HUES48 (cell line): ENCODE results near the gene RALGAPA2.

Experiments
- H3K27ac ChIP-seq: one replicate; pipeline ENCODE4 v1.7.0; 2013; ENCODE audit warnings: low read depth, low read length, inconsistent platforms
- H3K27me3 ChIP-seq: 2 replicates; pipeline ENCODE4 v1.6.1; 2013; ENCODE audit warnings: mild to moderate bottlenecking, low read length; ENCODE audit not compliant: control insufficient read depth, insufficient read depth
- H3K36me3 ChIP-seq: 2 replicates; pipeline ENCODE4 v1.6.1; 2013; ENCODE audit warnings: low read length; ENCODE audit not compliant: control insufficient read depth, insufficient read depth
- H3K4me1 ChIP-seq: 2 replicates; pipeline ENCODE4 v1.6.1; 2013; ENCODE audit warnings: mild to moderate bottlenecking, low read length; ENCODE audit not compliant: control insufficient read depth, insufficient read depth
- H3K4me3 ChIP-seq: 2 replicates; pipeline ENCODE4 v1.5.1; 2013; ENCODE audit warnings: mild to moderate bottlenecking, low read depth, low read length
- H3K9ac ChIP-seq: 2 replicates; pipeline ENCODE4 v1.6.1; 2013; ENCODE audit warnings: mild to moderate bottlenecking, low read depth, low read length, moderate library complexity
- H3K9me3 ChIP-seq: 2 replicates; pipeline ENCODE4 v1.6.1; 2013; ENCODE audit warnings: low read length; ENCODE audit not compliant: control insufficient read depth, insufficient read depth

RALGAPA2 gene

DNA sequence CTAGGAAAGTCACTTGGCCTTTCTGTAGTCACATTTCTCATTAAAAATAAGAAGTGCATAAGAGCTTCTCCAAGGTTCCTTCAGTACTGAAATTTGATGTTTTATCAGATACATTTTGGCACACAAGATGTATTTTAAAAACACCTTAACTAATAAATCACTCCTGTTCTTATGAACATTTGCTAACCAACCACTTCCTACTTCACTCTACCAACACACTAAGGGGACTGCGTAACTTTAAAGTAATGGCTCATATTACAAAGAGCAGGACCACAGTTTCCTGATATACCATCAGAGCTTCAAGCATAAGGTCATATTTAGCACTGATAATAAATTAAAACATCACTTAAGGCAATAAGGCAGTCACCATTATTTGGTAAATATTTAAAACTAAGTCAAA, 104.4 kb downstream of the RALGAPA2 start:
- Histone ChIP-seq H3K9ac (no peak overlapping the region), H3K4me1 (no peaks in the 10 kb centered on the region), H3K27me3 (no peaks in the 10 kb centered on the region), H3K9me3 (no peaks in the 10 kb centered on the region), H3K4me3 (no peak overlapping the region), H3K27ac (no peak overlapping the region), H3K36me3 (peaks cover 6% of the 10 kb centered on the region; the same call in 1 of the 2 replicates)

DNA sequence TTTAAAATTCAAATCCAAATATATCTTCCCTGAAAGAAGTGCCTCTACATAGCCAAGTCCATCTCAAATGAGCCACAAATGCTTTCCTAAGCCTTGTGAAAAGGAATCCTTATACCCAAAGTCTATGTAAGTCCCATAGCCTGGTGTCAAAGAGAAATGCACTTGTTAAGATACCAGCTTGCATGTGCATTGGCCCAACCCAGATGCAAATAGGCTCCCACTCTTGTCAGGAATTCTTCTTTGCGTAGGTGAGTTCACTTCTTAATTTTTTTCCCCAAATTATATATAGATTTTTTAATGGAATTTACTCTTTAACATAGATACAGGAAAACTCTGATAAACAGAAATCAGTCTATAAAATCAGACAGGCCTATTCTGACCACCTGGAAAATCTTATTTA, 105.6 kb downstream of the RALGAPA2 start:
- H3K36me3 ChIP-seq, result peaks cover 6% of the 10 kb centered on the region; the same call in 1 of the 2 replicates
- no peaks in the 10 kb centered on the region for H3K4me1 ChIP-seq
- no peak overlapping the region for H3K4me3 ChIP-seq
- H3K27me3 ChIP-seq, result no peaks in the 10 kb centered on the region
- H3K27ac ChIP-seq, result no peak overlapping the region
- no peaks in the 10 kb centered on the region for H3K9me3 ChIP-seq
- H3K9ac ChIP-seq, result no peak overlapping the region

DNA sequence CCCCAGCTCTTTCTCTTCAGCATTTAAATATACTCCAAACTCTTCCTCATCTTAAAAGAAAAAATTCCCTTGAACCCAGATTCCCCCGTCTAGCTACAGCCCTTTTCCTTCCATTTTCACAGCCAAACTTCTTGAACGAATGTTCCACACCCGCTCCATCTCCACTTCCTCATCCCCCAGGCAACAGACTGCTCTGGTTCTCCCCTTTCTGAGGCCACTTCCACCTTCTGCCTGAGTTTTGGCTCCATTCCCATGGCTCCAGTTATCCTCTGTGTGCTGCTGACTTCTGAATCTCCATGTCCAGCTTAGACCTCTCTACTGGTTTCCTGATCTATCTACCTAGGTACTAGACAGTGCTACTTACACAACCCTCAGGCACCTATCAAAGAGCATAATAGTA, 106.4 kb downstream of the RALGAPA2 start:
- Histone ChIP-seq H3K4me3 (no peak overlapping the region), H3K9me3 (no peaks in the 10 kb centered on the region), H3K9ac (no peak overlapping the region), H3K36me3 (peaks cover 6% of the 10 kb centered on the region; the same call in 1 of the 2 replicates), H3K27ac (no peak overlapping the region), H3K4me1 (no peaks in the 10 kb centered on the region), H3K27me3 (no peaks in the 10 kb centered on the region)

DNA sequence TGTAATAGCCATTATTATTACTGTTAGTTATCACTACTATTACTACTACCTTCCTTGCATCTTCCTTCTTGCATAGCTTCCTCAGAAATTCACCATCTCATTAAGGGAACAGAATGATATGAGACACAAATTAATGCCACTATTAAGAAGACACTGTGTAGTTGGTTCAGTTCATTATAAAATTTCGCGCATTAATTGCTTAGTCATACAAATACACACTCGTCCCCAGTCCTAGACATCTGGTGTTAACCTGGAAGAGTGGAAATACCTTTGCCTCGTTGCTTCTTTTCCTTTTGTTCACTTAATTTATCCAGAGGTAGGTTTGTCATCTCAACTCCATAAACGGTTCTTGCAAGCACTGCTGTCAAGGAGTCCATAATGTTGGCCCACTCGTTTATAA, 107.5 kb downstream of the RALGAPA2 start:
- no peaks in the 10 kb centered on the region for H3K9me3 ChIP-seq
- H3K9ac ChIP-seq, result no peak overlapping the region
- H3K36me3 ChIP-seq, result peaks cover 8% of the 10 kb centered on the region
- no peaks in the 10 kb centered on the region for H3K27me3 ChIP-seq
- H3K4me3 ChIP-seq, result no peak overlapping the region
- no peak overlapping the region for H3K27ac ChIP-seq
- peaks cover 7% of the 10 kb centered on the region; the same call in 1 of the 2 replicates for H3K4me1 ChIP-seq

DNA sequence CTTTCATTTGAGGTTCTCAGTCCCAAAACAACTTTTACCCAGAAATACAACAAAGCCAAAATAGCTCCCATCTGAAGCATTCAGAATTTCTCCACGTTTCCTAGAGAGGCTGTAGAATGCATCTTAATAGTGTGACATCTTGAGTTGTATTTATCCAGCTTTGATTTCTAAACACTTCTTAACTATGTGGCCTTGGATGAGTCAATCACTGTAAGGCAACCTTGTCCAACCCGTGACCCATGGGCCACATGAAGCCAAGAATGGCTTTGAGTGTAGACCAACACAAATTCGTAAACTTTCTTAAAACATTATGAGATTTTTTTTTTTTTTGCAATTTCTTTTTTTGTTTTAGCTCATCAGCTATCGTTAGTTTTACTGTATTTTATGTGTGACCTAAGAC, 108.1 kb downstream of the RALGAPA2 start:
- Histone ChIP-seq H3K9me3 (no peaks in the 10 kb centered on the region), H3K4me1 (peaks cover 7% of the 10 kb centered on the region; the same call in 1 of the 2 replicates), H3K4me3 (no peak overlapping the region)

DNA sequence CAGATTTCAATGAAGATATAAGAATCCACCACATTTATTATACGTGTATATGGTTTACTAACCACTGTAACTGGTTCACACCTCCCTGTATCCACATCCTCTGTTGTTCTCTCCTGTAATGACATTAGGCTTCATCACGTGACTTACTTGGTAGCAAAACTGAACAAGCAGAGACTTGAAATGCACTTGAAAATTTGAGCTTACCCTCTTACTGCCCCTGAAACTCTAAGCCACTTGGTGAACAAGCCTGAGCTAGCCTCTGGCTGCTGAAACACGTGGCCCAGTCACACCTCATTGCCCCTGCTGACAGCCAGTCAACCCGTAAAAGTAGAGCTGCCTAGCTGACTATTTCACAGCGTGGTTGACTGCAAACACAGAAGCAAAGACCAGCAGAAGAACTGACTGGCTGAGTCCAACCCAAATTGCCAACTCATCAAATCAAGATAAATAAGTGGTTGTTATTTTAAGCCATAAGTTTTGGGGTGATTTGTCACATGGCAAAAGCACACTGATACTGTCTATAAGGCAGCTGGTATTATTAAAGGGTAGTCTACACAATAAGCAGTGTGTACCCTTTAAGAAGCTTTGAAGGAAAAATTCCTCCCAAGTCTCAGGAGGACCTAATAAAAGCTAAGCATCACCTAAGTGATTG, 109.0 kb downstream of the RALGAPA2 start:
- H3K27ac ChIP-seq, result no peak overlapping the region
- H3K9ac ChIP-seq, result no peak overlapping the region
- H3K4me1 ChIP-seq, result peaks cover 7% of the 10 kb centered on the region; the same call in 1 of the 2 replicates
- peaks cover 14% of the 10 kb centered on the region for H3K36me3 ChIP-seq
- H3K9me3 ChIP-seq, result no peaks in the 10 kb centered on the region
- no peaks in the 10 kb centered on the region for H3K27me3 ChIP-seq
- no peak overlapping the region for H3K4me3 ChIP-seq

More for the DNA sequence above, 108.1 kb downstream of the RALGAPA2 start:
- Histone ChIP-seq H3K27me3 (no peaks in the 10 kb centered on the region), H3K27ac (no peak overlapping the region), H3K9ac (no peak overlapping the region), H3K36me3 (peaks cover 6% of the 10 kb centered on the region)

DNA sequence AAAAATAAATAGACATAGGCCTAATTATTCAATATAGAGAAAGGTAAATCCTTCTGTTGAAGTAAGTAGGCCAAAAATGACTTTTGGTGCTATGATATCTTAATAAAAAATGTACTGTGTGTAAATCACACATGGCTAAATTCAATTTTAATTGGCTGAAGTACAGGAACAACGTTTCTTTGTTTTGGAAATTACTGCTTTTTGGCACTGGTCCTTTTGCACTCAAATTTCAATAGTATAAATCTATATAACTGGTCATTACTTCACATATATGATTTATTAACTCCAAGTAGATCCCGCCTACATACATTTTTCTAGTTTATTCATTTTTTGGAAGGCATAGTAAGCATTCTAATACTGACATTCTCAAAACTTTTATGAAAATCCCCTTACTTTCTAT, 114.5 kb downstream of the RALGAPA2 start:
- Histone ChIP-seq H3K9me3 (no peaks in the 10 kb centered on the region), H3K4me3 (no peak overlapping the region), H3K9ac (no peak overlapping the region), H3K36me3 (peaks cover 14% of the 10 kb centered on the region), H3K4me1 (peaks cover 7% of the 10 kb centered on the region; the same call in 1 of the 2 replicates), H3K27me3 (no peaks in the 10 kb centered on the region), H3K27ac (no peak overlapping the region)

DNA sequence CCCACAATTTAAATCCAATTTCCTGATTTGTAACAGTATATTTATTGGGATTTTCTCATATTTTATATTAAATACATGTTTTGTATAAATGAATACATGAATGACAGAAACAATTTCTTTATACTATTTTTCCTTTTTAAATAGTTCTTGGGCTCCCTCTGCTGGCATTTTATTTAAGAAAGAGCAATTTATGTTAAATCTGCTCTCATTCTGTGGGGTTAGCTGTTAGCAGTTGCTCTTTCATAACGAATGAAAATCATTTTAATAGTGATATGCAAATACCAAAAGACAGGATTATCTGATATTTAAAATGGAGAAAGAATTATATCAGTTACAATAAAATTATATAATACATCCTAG, 118.3 kb downstream of the RALGAPA2 start:
- Histone ChIP-seq H3K4me3 (no peak overlapping the region), H3K9me3 (no peaks in the 10 kb centered on the region), H3K36me3 (peaks cover 17% of the 10 kb centered on the region), H3K9ac (no peak overlapping the region), H3K4me1 (no peaks in the 10 kb centered on the region), H3K27me3 (no peaks in the 10 kb centered on the region), H3K27ac (no peak overlapping the region)

DNA sequence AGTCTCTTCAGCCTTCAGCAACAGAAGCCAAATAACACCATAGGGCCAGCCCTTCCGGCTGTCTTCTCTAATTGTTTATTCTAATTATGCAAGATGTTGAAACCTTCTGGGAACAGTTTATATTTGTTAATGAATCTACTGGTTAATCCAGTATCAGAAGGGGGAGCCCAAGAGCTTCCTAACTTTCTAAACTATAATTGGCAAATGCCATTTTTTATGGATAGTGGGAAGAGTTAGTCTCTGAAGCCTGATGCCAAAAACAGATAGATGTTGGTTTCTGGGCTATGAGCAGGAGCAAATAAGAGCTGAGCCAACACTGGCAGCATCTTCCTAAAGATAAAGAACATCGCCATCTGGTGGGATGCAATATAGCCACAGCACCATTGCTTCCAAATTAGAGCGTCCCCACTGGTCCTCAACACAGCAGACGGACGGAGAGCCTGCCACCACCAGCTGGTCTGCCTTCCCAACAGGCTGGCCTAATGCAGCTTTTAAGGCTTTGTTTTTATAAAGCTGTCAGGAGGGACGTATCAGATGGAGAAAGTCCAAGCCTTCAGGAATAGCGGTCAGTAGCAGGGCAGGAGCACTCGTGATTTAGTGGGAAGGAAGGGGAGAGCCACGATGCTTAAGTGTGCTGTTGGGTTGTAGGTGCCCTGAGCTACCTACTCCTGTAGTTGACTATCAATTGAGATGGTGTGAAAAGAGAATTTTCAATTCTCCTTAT, 118.8 kb downstream of the RALGAPA2 start:
- peaks cover 16% of the 10 kb centered on the region for H3K36me3 ChIP-seq
- H3K4me1 ChIP-seq, result no peaks in the 10 kb centered on the region
- H3K27me3 ChIP-seq, result no peaks in the 10 kb centered on the region
- H3K9ac ChIP-seq, result no peak overlapping the region
- H3K27ac ChIP-seq, result no peak overlapping the region
- no peaks in the 10 kb centered on the region for H3K9me3 ChIP-seq
- no peak overlapping the region for H3K4me3 ChIP-seq

DNA sequence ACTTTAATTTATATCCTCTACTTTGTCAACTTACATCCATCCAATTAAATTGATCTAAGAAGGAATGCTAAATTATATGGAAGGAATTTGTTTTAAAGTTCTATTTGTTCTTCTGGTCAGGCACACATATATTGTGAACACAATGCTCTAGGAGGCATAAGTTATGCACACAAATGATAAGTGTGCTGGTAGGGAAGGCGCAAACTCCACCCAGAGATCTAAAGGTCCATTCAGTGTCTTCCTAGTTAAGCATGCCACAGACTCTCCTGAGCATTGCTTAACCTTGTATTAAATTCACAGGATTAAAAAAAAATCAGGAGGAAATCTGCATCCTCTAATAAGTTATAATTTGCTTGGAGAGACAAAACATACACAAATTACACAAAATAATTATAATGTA, 127.3 kb downstream of the RALGAPA2 start:
- H3K36me3 ChIP-seq, result peaks cover 44% of the 10 kb centered on the region
- no peaks in the 10 kb centered on the region for H3K9me3 ChIP-seq
- H3K4me3 ChIP-seq, result no peak overlapping the region
- peaks cover 5% of the 10 kb centered on the region; the same call in 1 of the 2 replicates for H3K4me1 ChIP-seq
- no peak overlapping the region for H3K27ac ChIP-seq
- H3K9ac ChIP-seq, result no peak overlapping the region
- no peaks in the 10 kb centered on the region for H3K27me3 ChIP-seq

DNA sequence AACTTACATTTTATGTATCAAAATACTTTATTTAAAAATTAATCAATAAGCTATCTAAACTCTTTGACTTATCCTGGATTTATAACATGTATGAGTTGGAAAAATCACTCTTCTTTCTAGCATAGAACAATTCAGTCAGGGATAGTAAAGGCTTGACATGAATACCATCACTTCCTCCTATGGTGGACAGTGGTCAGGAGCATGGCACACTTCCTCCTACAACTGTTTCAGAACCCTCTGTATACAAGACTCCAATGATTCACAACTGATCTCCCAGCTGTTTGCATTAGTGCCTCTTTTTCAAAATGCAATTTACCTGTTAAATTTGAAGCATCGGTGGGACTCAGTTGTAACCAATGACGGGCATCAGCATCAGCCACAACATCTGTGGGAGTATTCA, 129.7 kb downstream of the RALGAPA2 start:
- no peak overlapping the region for H3K9ac ChIP-seq
- H3K27me3 ChIP-seq, result no peaks in the 10 kb centered on the region
- H3K36me3 ChIP-seq, result peaks cover 34% of the 10 kb centered on the region
- no peak overlapping the region for H3K4me3 ChIP-seq
- no peak overlapping the region for H3K27ac ChIP-seq
- peaks cover 10% of the 10 kb centered on the region; the same call in 1 of the 2 replicates for H3K4me1 ChIP-seq
- H3K9me3 ChIP-seq, result no peaks in the 10 kb centered on the region
